Stimulated activated CD4-positive, alpha-beta T cell treated with anti-CD3 and anti-CD28 coated beads, Interleukin-4, amount 100 ng/mL, for 1 hour (primary cell): ENCODE data around the gene TBCK.

Experiments used
- DNase-seq: peaks from one replicate; pipeline ENCODE4 v3.0.0-alpha.2; 2020

Gene TBCK

GRCh38 chr4:106036334-106036733, 279.7 kb downstream of the TBCK start:
- DNase-seq: no peak

GRCh38 chr4:106035204-106035603, 280.8 kb downstream of the TBCK start:
- DNase-seq: no peak

- DNase-seq: no peak
Measured at GRCh38 chr4:106034751-106035150, 281.3 kb downstream of the TBCK start.

GRCh38 chr4:106034220-106034619, 281.8 kb downstream of the TBCK start:
- no peak for DNase-seq

- DNase-seq: no peak
Measured at GRCh38 chr4:106033469-106033868, 282.5 kb downstream of the TBCK start.

GRCh38 chr4:106032851-106033286, 283.1 kb downstream of the TBCK start:
- DNase-seq: no peak

GRCh38 chr4:106022454-106022853, 293.6 kb downstream of the TBCK start:
- no peak for DNase-seq

- DNase-seq: no peak
Measured at GRCh38 chr4:106021737-106022410, 294.1 kb downstream of the TBCK start.

- no peak for DNase-seq
Measured at GRCh38 chr4:106019771-106020170, 296.2 kb downstream of the TBCK start.

GRCh38 chr4:106017975-106018374, 298.0 kb downstream of the TBCK start:
- DNase-seq: no peak

- DNase-seq: no peak
Measured at GRCh38 chr4:106011387-106011786, 304.6 kb downstream of the TBCK start.

- no peak for DNase-seq
Measured at GRCh38 chr4:106010761-106011160, 305.2 kb downstream of the TBCK start.

- DNase-seq: no peak
Measured at GRCh38 chr4:106002994-106003393, 313.0 kb downstream of the TBCK start.

- DNase-seq: no peak
Measured at GRCh38 chr4:105998171-105999063, 317.6 kb downstream of the TBCK start.

GRCh38 chr4:105996845-105997244, 319.2 kb downstream of the TBCK start:
- DNase-seq: no peak

GRCh38 chr4:105994841-105995501, 321.0 kb downstream of the TBCK start:
- no peak for DNase-seq

GRCh38 chr4:105994061-105994460, 321.9 kb downstream of the TBCK start:
- DNase-seq: no peak

- DNase-seq: no peak
Measured at GRCh38 chr4:105992641-105993305, 323.2 kb downstream of the TBCK start.

GRCh38 chr4:105991726-105992125, 324.3 kb downstream of the TBCK start:
- no peak for DNase-seq
